ENCODE measurements around the gene CNTN4. TPM values are rescaled to one million over a fixed set of nuclear protein-coding genes. Genes with fewer than 3 reads are reported as not detected.

CNTN4 gene
- total RNA-seq, 8 experiments from 2014 or later: 0.31 to 27.6 (median 15.8) TPM

DNA sequence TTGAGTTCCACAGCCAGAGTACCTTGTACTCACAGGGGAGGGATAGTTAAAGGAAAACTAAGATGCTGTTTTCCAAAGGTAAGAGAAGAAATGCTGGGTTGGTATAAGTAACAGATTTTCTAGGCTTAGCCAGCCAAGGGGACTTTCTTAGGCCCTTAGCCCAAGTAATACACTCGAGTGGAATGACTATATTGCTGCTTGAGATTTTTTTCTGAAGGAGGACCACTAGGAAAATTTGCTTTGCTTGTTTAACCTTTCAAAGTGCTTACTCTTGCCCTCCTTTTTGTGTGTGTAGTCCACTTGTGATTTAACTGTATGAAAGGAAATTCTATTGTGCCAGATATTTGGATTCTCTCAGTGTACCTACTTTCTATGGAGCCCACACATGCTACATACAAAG lies 961.0 kb downstream of the CNTN4 start:
- ATAC-seq (replicated peaks in 6 of 8): no peak
- no peak overlapping the region for H3K27ac ChIP-seq
- H3K4me1 ChIP-seq (replicated peaks in 1 of 2): peaks cover 3 to 7% of the 10 kb centered on the region in 2 donors
- 0 to 67% (median 60%) methylated on average over 1 of the region's 1 CpG; no CpG with 5 or more reads in 4 of the 10 experiments for WGBS, 10 experiments
- in situ Hi-C loops (cut with MboI; ENCODE audit: low pct_unique_long_range_greater_than_20kb in 2 of 9, low sequenced_read_pairs in 9 of 9, unreplicated experiment in 9 of 9): no loop called here
- H3K4me3 ChIP-seq: no peak overlapping the region

- peak in 2 of 8 experiments; percentile 69 to 81 for ATAC-seq (replicated peaks in 6 of 8)
- no peak overlapping the region for H3K4me3 ChIP-seq
- no peak overlapping the region for H3K27ac ChIP-seq
- H3K4me1 ChIP-seq (replicated peaks in 1 of 2): peaks cover 7% of the 10 kb centered on the region in 2 donors
- 0 to 63% (median 42%) methylated on average over 3 to 4 of the region's 4 CpGs; no CpG with 5 or more reads in 4 of the 10 experiments for WGBS, 10 experiments
- in situ Hi-C loops (cut with MboI; ENCODE audit: low pct_unique_long_range_greater_than_20kb in 2 of 9, low sequenced_read_pairs in 9 of 9, unreplicated experiment in 9 of 9): no loop called here
These were observed 965.6 kb downstream of the CNTN4 start for GRCh38 chr3:3064297-3064696.

DNA sequence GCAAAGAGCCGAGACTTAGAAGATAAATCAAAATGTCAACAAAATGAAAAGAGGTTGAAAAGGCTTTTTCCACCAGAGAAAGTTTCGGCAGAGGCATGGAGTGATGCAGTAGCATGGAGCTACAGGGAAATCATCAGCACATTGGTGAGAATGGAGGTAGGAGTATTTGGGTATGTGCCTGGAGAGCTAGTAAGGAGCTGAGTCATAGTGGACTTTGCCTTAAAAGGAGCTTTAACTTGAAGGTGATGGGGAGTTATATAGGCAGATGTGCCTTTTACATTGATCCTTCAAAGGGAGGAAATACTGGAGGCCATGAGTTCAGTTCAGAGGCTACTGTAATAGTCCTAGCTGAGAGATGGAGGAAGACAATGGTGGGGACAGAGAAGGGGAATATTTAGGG lies 967.2 kb downstream of the CNTN4 start:
- no peak for ATAC-seq (replicated peaks in 6 of 8)
- 0 to 87% (median 52%) methylated on average over 1 to 2 of the region's 2 CpGs; no CpG with 5 or more reads in 2 of the 10 experiments for WGBS, 10 experiments
- Histone ChIP-seq H3K4me1 (replicated peaks in 1 of 2) (peaks cover 7% of the 10 kb centered on the region in 2 donors), H3K27ac (no peak overlapping the region), H3K4me3 (no peak overlapping the region)
- in situ Hi-C loops (cut with MboI; ENCODE audit: low pct_unique_long_range_greater_than_20kb in 2 of 9, low sequenced_read_pairs in 9 of 9, unreplicated experiment in 9 of 9): no loop called here

DNA sequence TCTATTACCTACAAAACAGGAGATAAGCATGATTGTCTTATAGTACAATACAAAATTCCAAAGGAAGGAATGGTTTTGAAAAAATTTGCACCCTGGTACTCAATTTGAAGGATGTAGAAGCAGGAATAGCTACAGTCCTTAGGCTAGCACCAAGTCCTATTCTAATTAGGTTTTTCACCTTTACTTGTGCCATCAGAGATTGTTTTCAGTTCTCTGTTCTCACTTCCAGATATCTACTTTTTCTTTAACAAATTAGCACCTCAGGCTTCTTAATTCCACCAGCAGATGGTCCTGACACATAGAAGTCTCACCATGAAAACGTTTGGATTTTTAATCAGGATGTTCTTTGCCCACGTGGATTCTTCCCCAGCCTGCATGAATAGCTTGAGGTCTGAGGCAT lies 967.7 kb downstream of the CNTN4 start:
- Histone ChIP-seq H3K4me3 (no peak overlapping the region), H3K27ac (no peak overlapping the region), H3K4me1 (replicated peaks in 1 of 2) (peaks cover 7% of the 10 kb centered on the region in 2 donors)
- in situ Hi-C loops (cut with MboI; ENCODE audit: low pct_unique_long_range_greater_than_20kb in 2 of 9, low sequenced_read_pairs in 9 of 9, unreplicated experiment in 9 of 9): no loop called here
- ATAC-seq (replicated peaks in 6 of 8): no peak
- 0 to 37% (median 0%) methylated on average over 1 to 2 of the region's 2 CpGs; no CpG with 5 or more reads in 5 of the 10 experiments for WGBS, 10 experiments

GRCh38 chr3:3066910-3067309 lies 968.2 kb downstream of the CNTN4 start:
- in situ Hi-C loops (cut with MboI; ENCODE audit: low pct_unique_long_range_greater_than_20kb in 2 of 9, low sequenced_read_pairs in 9 of 9, unreplicated experiment in 9 of 9): no loop called here
- no peak overlapping the region for H3K27ac ChIP-seq
- 0 to 100% (median 60%) methylated on average over 1 to 3 of the region's 4 CpGs; no CpG with 5 or more reads in 3 of the 10 experiments for WGBS, 10 experiments
- peaks cover 7% of the 10 kb centered on the region in 2 donors for H3K4me1 ChIP-seq (replicated peaks in 1 of 2)
- ATAC-seq (replicated peaks in 6 of 8): no peak
- no peak overlapping the region for H3K4me3 ChIP-seq

DNA sequence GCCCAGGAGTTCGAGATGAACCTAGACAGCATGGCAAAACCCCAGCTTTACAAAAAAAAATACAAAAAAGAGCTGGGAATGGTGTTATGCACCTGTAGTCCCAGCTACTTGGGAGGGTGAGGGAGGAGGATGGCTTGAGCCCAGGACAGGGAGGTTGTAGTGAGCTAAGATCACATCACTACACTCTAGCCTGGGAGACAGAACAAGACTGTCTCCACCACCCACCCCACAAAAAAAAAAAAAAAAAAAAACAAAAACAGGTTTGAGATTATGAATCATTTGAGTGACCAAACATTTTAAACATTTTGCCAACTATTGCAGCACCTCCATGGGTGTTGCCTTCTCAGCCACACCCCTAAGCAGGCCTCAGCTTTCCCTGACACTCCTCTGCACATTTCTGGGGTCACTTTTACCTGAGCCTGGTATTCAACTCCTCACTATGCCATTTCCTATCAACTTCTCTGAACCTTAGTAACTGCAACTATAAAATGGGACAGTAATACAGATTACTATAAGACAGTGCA lies 969.8 kb downstream of the CNTN4 start:
- in situ Hi-C loops (cut with MboI; ENCODE audit: low pct_unique_long_range_greater_than_20kb in 2 of 9, low sequenced_read_pairs in 9 of 9, unreplicated experiment in 9 of 9): no loop called here
- ATAC-seq (replicated peaks in 6 of 8): no peak
- no peak overlapping the region for H3K27ac ChIP-seq
- H3K4me3 ChIP-seq: no peak overlapping the region
- H3K4me1 ChIP-seq (replicated peaks in 1 of 2): peaks cover 7% of the 10 kb centered on the region in 2 donors
- 0 to 100% (median 40%) methylated on average over 1 of the region's 1 CpG; no CpG with 5 or more reads in 6 of the 10 experiments for WGBS, 10 experiments

DNA sequence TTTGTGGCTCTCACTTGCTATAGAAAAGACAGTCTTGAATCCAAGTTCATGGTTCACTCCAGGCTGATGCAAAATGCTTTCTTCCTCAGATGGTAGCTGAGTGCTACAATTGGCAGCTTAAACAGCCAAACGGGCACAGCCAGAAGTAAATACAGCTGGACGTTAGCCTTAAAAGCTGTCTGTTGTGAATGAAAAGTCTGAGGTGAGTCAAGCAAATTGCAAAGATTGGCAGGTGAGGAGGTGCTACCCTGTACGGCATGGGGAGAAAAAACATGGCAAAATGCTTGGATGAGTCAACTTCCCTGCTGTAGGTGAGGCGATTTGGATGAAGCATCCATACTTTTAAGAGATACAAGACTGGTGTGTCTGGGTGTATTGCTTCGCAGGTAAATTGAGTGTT lies 971.1 kb downstream of the CNTN4 start:
- Histone ChIP-seq H3K4me1 (replicated peaks in 1 of 2) (peaks cover 0 to 3% of the 10 kb centered on the region in 2 donors), H3K27ac (no peak overlapping the region), H3K4me3 (no peak overlapping the region)
- WGBS, 10 experiments: 0 to 100% (median 79%) methylated on average over 1 to 4 of the region's 5 CpGs; no CpG with 5 or more reads in 2 of the 10 experiments
- no peak for ATAC-seq (replicated peaks in 6 of 8)
- in situ Hi-C loops (cut with MboI; ENCODE audit: low pct_unique_long_range_greater_than_20kb in 2 of 9, low sequenced_read_pairs in 9 of 9, unreplicated experiment in 9 of 9): no loop called here

DNA sequence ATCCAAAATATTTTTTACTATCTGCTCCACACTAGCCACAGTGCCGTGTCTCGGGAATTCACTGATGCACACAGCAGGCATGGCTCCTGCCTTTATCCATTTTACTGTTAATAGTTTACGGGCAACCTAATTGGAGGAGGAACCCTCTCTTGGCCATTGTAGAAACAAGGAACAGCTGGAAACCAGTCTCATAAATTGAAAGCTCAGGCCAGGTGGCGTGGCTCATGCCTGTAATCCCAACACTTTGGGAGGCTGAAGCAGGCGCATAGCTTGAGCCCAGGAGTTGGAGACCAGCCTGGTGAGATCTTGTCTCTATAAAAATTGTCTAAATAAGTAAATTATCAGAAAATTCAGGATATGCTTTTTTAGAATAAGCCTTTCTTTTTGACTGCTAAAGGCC lies 972.5 kb downstream of the CNTN4 start:
- Histone ChIP-seq H3K4me3 (no peak overlapping the region), H3K4me1 (replicated peaks in 1 of 2) (no peaks in the 10 kb centered on the region), H3K27ac (no peak overlapping the region)
- WGBS, 10 experiments: 11 to 100% (median 88%) methylated on average over 1 to 5 of the region's 5 CpGs; no CpG with 5 or more reads in 2 of the 10 experiments
- in situ Hi-C loops (cut with MboI; ENCODE audit: low pct_unique_long_range_greater_than_20kb in 2 of 9, low sequenced_read_pairs in 9 of 9, unreplicated experiment in 9 of 9): no loop called here
- no peak for ATAC-seq (replicated peaks in 6 of 8)

DNA sequence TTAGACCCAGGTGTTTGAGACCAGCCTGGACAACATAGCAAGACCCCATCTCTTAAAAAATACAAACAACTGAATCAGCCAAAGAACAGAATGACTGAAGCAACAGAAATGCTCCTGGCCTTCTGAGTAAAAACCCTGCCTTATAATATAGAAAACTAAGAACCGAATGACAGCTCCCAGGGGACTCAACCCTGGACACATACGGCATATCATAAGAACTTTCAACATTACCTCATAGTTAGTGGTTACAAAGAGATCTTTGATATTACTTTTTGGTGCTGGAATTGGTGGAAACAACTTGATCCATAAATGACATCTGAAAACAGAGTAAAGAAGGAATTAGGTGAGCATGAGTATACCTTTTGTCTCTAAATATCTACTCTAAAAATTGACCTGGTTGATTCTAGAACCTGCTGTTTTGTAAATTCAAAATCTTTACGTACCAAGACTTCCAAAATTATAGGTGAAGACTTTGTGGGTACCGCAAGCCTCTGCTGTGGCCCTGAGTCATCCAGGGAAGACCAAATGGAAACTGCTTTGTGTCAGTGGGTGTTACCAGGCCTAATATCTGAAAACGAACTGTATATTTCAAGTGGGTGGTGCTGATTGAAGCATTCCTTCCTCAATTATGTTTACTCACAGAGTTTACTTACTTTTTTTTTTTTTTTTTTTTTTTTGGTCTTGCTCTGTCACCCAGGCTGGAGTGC lies 976.0 kb downstream of the CNTN4 start:
- Histone ChIP-seq H3K4me3 (no peak overlapping the region), H3K4me1 (replicated peaks in 1 of 2) (no peaks in the 10 kb centered on the region), H3K27ac (no peak overlapping the region)
- ATAC-seq (replicated peaks in 6 of 8): no peak
- in situ Hi-C loops (cut with MboI; ENCODE audit: low pct_unique_long_range_greater_than_20kb in 2 of 9, low sequenced_read_pairs in 9 of 9, unreplicated experiment in 9 of 9): no loop called here
- WGBS, 10 experiments: 24 to 100% (median 82%) methylated on average over 2 to 5 of the region's 5 CpGs

DNA sequence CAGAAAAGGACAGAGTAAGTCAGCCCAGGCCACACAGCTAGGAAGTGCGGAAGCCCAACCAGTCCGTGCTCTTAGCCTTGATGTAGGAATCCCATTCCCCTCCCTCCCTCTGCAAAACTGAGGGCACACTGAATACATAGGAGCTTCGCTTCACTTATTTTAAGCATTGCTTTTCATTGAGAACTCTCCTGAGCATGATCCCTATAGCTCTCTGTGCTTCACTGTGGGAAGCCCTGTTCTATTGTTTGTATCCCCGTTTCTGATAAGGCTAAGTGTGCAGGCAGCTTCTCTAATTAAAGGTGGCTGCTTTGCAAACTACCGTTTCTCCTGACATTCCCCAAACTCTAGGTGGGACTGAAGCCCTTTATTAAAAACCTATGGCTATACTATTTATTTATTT lies 981.6 kb downstream of the CNTN4 start:
- Histone ChIP-seq H3K4me3 (no peak overlapping the region), H3K4me1 (replicated peaks in 1 of 2) (no peaks in the 10 kb centered on the region), H3K27ac (no peak overlapping the region)
- in situ Hi-C loops (cut with MboI; ENCODE audit: low pct_unique_long_range_greater_than_20kb in 2 of 9, low sequenced_read_pairs in 9 of 9, unreplicated experiment in 9 of 9): no loop called here
- WGBS, 10 experiments: 0 to 80% (median 48%) methylated on average over 1 to 5 of the region's 5 CpGs
- ATAC-seq (replicated peaks in 6 of 8): no peak

- no peak for ATAC-seq (replicated peaks in 6 of 8)
- Histone ChIP-seq H3K27ac (no peak overlapping the region), H3K4me1 (replicated peaks in 1 of 2) (no peaks in the 10 kb centered on the region), H3K4me3 (no peak overlapping the region)
- WGBS, 10 experiments: 21 to 100% (median 79%) methylated on average over 1 to 9 of the region's 9 CpGs
- in situ Hi-C loops (cut with MboI; ENCODE audit: low pct_unique_long_range_greater_than_20kb in 2 of 9, low sequenced_read_pairs in 9 of 9, unreplicated experiment in 9 of 9): no loop called here
These were observed 982.9 kb downstream of the CNTN4 start for GRCh38 chr3:3081381-3082233.

- in situ Hi-C loops (cut with MboI; ENCODE audit: low pct_unique_long_range_greater_than_20kb in 2 of 9, low sequenced_read_pairs in 9 of 9, unreplicated experiment in 9 of 9): no loop called here
- ATAC-seq (replicated peaks in 6 of 8): no peak
- WGBS, 10 experiments: 0 to 100% (median 47%) methylated on average over 1 to 2 of the region's 2 CpGs; no CpG with 5 or more reads in 1 of the 10 experiments
These were observed 983.7 kb downstream of the CNTN4 start for GRCh38 chr3:3082234-3082924.

DNA sequence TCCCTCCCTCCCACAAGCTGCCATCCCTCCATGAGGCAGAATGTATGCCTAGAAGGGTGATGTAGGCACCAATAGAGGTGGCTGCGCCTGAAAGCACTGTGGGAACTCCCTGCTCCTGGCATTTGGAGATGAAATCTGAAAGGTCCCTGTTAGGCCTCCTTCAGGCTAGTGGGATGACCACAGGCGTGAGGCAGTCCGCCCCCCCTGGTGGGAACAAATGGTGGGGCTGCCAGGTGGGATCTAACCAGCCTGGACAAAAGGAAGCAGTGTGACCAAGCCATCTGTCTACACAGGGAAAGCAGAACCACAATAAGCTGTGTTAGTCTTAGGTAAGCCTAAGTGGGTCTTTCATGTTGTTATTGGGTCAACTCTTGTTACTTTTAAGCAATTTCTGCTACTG lies 986.2 kb downstream of the CNTN4 start:
- in situ Hi-C loops (cut with MboI; ENCODE audit: low pct_unique_long_range_greater_than_20kb in 2 of 9, low sequenced_read_pairs in 9 of 9, unreplicated experiment in 9 of 9): no loop called here
- no peak overlapping the region for H3K27ac ChIP-seq
- no peak for ATAC-seq (replicated peaks in 6 of 8)
- H3K4me1 ChIP-seq (replicated peaks in 1 of 2): peaks cover 0 to 7% of the 10 kb centered on the region in 2 donors
- H3K4me3 ChIP-seq: no peak overlapping the region
- WGBS, 10 experiments: 0 to 100% (median 0%) methylated on average over 1 to 2 of the region's 3 CpGs; no CpG with 5 or more reads in 7 of the 10 experiments

More at GRCh38 chr3:3082234-3082924, 983.7 kb downstream of the CNTN4 start:
- H3K4me1 ChIP-seq (replicated peaks in 1 of 2): peaks cover 0 to 3% of the 10 kb centered on the region in 2 donors
- no peak overlapping the region for H3K27ac ChIP-seq
- no peak overlapping the region for H3K4me3 ChIP-seq
